ENCODE measurements around the gene EEA1. TPM values are rescaled to one million over a fixed set of nuclear protein-coding genes. Genes with fewer than 3 reads are reported as not detected.
A peak's percentile ranks its signal among the peaks of the same experiment; 100 is the strongest.
"Not testable (repeated sequence)": the region's sequence is repeated elsewhere in the genome, so short reads cannot be mapped to it uniquely, and the experiment has no call there.

Gene EEA1
- total RNA-seq, 2 donors from 2014 or later, result 17.6 to 20.1 TPM

GRCh38 chr12:92771001-92771400 is 158.1 kb downstream of the EEA1 start:
- no peaks in the 10 kb centered on the region for H3K9me3 Mint-ChIP-seq
- H3K36me3 Mint-ChIP-seq (ENCODE audit: insufficient read depth in 2 of 2), result no peaks in the 10 kb centered on the region
- DNase-seq (no peak), ATAC-seq (replicated peaks in 1 of 2) (no peak)
- no peaks in the 10 kb centered on the region for H3K27me3 Mint-ChIP-seq (ENCODE audit: low read depth)
- peaks cover 17% of the 10 kb centered on the region for H3K4me1 Mint-ChIP-seq (ENCODE audit: low read depth)
- H3K4me3 Mint-ChIP-seq, result no peak overlapping the region
- no peak overlapping the region for H3K27ac Mint-ChIP-seq

- Mint-ChIP-seq H3K4me1 (ENCODE audit: low read depth) (peaks cover 17% of the 10 kb centered on the region), H3K36me3 (ENCODE audit: insufficient read depth in 2 of 2) (no peaks in the 10 kb centered on the region), H3K4me3 (no peak overlapping the region), H3K27ac (peak overlapping the region; percentile 9), H3K9me3 (no peaks in the 10 kb centered on the region), H3K27me3 (ENCODE audit: low read depth) (no peaks in the 10 kb centered on the region)
- ATAC-seq (replicated peaks in 1 of 2) (peak; percentile 25 to 26), DNase-seq (no peak)
Measured at GRCh38 chr12:92769124-92769901, 159.8 kb downstream of the EEA1 start.

DNA sequence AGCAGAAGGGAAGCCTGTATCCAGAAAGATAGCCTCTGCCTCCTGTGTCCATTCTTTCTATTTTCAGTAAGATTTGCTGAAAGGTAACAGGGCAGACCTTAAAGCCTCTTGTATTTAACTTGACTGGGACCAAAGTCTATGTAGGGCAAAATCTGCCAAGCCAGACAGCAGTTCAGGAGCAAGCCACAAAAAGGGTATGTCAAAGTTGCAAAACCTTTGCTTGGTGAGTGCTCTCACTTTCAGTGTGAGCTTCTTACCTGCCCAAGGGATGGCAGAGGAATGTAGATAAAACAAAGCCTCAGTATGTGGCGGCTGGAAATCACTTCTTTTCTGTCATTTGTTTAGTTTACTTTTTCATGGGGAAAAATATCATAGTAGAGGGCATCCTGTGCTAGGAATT is 163.2 kb downstream of the EEA1 start:
- H3K4me3 Mint-ChIP-seq, result no peak overlapping the region
- H3K36me3 Mint-ChIP-seq (ENCODE audit: insufficient read depth in 2 of 2), result no peaks in the 10 kb centered on the region
- no peaks in the 10 kb centered on the region for H3K27me3 Mint-ChIP-seq (ENCODE audit: low read depth)
- peaks cover 17% of the 10 kb centered on the region for H3K4me1 Mint-ChIP-seq (ENCODE audit: low read depth)
- H3K27ac Mint-ChIP-seq, result no peak overlapping the region
- no peak for DNase-seq
- no peak for ATAC-seq (replicated peaks in 1 of 2)
- H3K9me3 Mint-ChIP-seq, result no peaks in the 10 kb centered on the region

DNA sequence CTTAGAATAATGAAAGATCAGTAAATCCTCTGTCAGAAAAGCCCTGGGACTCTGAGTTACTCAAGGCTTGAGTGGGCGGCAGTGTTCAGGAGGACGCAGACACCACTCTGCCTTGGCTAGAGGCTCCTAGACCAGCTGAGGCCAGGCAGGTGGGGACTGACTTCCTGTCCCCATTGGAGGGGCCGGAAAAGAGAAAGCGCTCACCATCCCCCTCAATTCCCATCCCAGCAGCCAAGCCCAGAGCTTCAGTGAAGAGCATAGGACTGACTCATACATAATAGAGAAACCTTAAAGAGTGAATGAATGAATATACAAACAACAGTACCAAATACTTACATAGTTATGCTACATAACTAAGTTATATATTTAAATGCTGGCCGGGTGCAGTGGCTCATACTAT is 164.3 kb downstream of the EEA1 start:
- Mint-ChIP-seq H3K36me3 (ENCODE audit: insufficient read depth in 2 of 2) (no peaks in the 10 kb centered on the region), H3K9me3 (no peaks in the 10 kb centered on the region), H3K27ac (no peak overlapping the region), H3K4me1 (ENCODE audit: low read depth) (peaks cover 12% of the 10 kb centered on the region), H3K27me3 (ENCODE audit: low read depth) (no peaks in the 10 kb centered on the region), H3K4me3 (no peak overlapping the region)
- DNase-seq, result no peak
- no peak for ATAC-seq (replicated peaks in 1 of 2)

- Mint-ChIP-seq H3K36me3 (ENCODE audit: insufficient read depth in 2 of 2) (no peaks in the 10 kb centered on the region), H3K9me3 (no peaks in the 10 kb centered on the region)
- ATAC-seq (replicated peaks in 1 of 2), result no peak
Measured at GRCh38 chr12:92762773-92763172, 166.3 kb downstream of the EEA1 start.

GRCh38 chr12:92759634-92760268 is 169.3 kb downstream of the EEA1 start:
- DNase-seq (no peak), ATAC-seq (replicated peaks in 1 of 2) (no peak)

More at GRCh38 chr12:92762773-92763172, 166.3 kb downstream of the EEA1 start:
- H3K4me1 Mint-ChIP-seq (ENCODE audit: low read depth), result no peaks in the 10 kb centered on the region
- no peak overlapping the region for H3K4me3 Mint-ChIP-seq
- DNase-seq, result no peak
- no peak overlapping the region for H3K27ac Mint-ChIP-seq
- peaks cover 6% of the 10 kb centered on the region for H3K27me3 Mint-ChIP-seq (ENCODE audit: low read depth)

DNA sequence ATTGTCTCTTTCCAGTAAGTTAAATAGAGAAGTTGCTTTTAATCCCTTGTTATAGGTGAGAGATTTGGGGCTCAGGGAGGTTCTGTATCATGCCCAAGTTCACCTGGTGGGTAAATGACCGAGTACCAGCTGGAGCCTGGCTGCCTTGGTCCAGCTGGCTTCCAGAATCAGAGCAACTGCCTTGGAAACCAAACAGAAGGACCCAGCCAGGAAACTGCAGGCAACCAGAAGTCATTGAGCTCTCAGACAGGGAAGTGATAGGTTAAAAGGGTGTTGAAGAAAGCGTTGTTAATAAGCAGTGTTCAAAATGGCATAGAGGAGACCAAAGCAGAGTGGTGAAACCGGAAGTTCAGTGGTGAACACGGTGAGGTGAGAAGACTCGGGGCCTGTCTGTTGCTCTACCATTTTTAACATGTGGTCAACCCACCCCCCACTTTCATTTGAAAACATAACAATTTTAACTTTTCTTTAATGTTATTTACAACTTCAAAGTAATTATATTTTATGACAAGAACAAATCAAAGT is 171.4 kb downstream of the EEA1 start:
- Mint-ChIP-seq H3K36me3 (ENCODE audit: insufficient read depth in 2 of 2) (no peaks in the 10 kb centered on the region), H3K27me3 (ENCODE audit: low read depth) (peaks cover 26% of the 10 kb centered on the region), H3K9me3 (peaks cover 0 to 2% of the 10 kb centered on the region in 2 donors), H3K27ac (no peak overlapping the region), H3K4me3 (no peak overlapping the region), H3K4me1 (ENCODE audit: low read depth) (no peaks in the 10 kb centered on the region)
- ATAC-seq (replicated peaks in 1 of 2), result no peak
- DNase-seq, result no peak

More at GRCh38 chr12:92759634-92760268, 169.3 kb downstream of the EEA1 start:
- no peaks in the 10 kb centered on the region for H3K9me3 Mint-ChIP-seq
- H3K4me1 Mint-ChIP-seq (ENCODE audit: low read depth), result no peaks in the 10 kb centered on the region
- no peak overlapping the region for H3K4me3 Mint-ChIP-seq
- H3K36me3 Mint-ChIP-seq (ENCODE audit: insufficient read depth in 2 of 2), result no peaks in the 10 kb centered on the region
- H3K27ac Mint-ChIP-seq, result no peak overlapping the region
- peaks cover 26% of the 10 kb centered on the region for H3K27me3 Mint-ChIP-seq (ENCODE audit: low read depth)

DNA sequence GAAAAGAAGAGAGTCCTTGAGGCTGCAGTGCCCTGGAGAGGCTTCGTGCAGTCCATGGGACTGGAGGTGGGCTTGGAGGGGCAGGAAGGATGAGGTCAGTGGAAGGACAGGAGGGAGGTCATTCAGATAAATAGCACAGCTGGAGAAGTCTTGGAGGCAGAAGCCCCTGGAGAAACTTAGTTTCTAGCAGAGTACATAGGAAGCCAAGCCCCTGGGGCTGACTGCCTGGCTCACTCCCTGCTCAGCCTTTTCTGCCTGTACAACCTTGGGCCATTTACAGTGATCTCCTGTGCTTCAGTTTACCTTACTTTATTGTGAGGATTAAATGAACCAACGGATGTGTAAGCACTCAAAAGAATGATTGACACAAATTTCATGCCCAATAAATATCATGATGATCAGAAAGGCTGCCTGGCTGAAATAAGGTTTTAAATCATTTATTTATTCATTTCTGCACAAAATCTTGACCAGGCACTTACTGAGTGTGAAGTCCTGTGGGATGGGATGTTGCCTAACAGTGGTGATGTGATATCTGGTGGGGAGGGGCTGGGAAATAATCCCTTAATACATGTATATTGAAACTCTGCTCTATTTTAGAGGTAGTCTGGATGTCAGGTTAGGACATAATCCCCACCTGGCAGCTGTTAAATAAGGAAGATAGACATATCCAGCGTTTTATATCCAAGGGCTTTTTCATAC is 172.0 kb downstream of the EEA1 start:
- Mint-ChIP-seq H3K27ac (no peak overlapping the region), H3K36me3 (ENCODE audit: insufficient read depth in 2 of 2) (no peaks in the 10 kb centered on the region), H3K4me3 (no peak overlapping the region), H3K4me1 (ENCODE audit: low read depth) (no peaks in the 10 kb centered on the region), H3K9me3 (peaks cover 0 to 2% of the 10 kb centered on the region in 2 donors), H3K27me3 (ENCODE audit: low read depth) (peaks cover 26% of the 10 kb centered on the region)
- ATAC-seq (replicated peaks in 1 of 2) (no peak), DNase-seq (no peak)

GRCh38 chr12:92753976-92754885 is 174.9 kb downstream of the EEA1 start:
- ATAC-seq (replicated peaks in 1 of 2) (no peak), DNase-seq (no peak)
- H3K27ac Mint-ChIP-seq, result no peak overlapping the region
- H3K4me1 Mint-ChIP-seq (ENCODE audit: low read depth), result no peaks in the 10 kb centered on the region
- H3K9me3 Mint-ChIP-seq, result peaks cover 0 to 2% of the 10 kb centered on the region in 2 donors
- no peak overlapping the region for H3K4me3 Mint-ChIP-seq
- H3K27me3 Mint-ChIP-seq (ENCODE audit: low read depth), result peaks cover 25% of the 10 kb centered on the region
- H3K36me3 Mint-ChIP-seq (ENCODE audit: insufficient read depth in 2 of 2), result no peaks in the 10 kb centered on the region

DNA sequence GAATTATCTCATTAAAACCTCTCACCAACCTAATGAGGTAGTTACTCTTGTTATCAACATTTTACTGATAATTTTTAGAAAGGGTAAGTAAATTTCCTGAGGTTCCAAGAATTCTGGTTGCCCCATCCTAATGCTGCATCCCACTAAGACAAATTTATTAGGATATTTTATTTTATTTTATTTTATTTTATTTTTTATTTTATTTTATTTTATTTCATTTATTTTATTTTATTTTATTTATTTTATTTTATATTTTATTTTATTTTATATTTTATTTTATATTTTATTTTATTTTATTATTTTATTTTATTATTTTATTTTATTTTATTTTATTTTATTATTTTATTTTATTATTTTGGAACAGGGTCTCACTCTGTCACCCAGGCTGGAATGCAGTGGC is 179.4 kb downstream of the EEA1 start:
- not testable (repeated sequence) for H3K9me3 Mint-ChIP-seq; ATAC-seq (replicated peaks in 1 of 2); H3K4me1 Mint-ChIP-seq (ENCODE audit: low read depth); H3K4me3 Mint-ChIP-seq; H3K27me3 Mint-ChIP-seq (ENCODE audit: low read depth); H3K27ac Mint-ChIP-seq; DNase-seq; H3K36me3 Mint-ChIP-seq (ENCODE audit: insufficient read depth in 2 of 2)

- DNase-seq (no peak), ATAC-seq (replicated peaks in 1 of 2) (no peak)
- H3K36me3 Mint-ChIP-seq (ENCODE audit: insufficient read depth in 2 of 2), result no peaks in the 10 kb centered on the region
- no peaks in the 10 kb centered on the region for H3K27me3 Mint-ChIP-seq (ENCODE audit: low read depth)
- H3K4me1 Mint-ChIP-seq (ENCODE audit: low read depth), result no peaks in the 10 kb centered on the region
- no peak overlapping the region for H3K27ac Mint-ChIP-seq
- no peak overlapping the region for H3K4me3 Mint-ChIP-seq
- H3K9me3 Mint-ChIP-seq, result no peaks in the 10 kb centered on the region
Measured at GRCh38 chr12:92747151-92747550, 181.9 kb downstream of the EEA1 start.

DNA sequence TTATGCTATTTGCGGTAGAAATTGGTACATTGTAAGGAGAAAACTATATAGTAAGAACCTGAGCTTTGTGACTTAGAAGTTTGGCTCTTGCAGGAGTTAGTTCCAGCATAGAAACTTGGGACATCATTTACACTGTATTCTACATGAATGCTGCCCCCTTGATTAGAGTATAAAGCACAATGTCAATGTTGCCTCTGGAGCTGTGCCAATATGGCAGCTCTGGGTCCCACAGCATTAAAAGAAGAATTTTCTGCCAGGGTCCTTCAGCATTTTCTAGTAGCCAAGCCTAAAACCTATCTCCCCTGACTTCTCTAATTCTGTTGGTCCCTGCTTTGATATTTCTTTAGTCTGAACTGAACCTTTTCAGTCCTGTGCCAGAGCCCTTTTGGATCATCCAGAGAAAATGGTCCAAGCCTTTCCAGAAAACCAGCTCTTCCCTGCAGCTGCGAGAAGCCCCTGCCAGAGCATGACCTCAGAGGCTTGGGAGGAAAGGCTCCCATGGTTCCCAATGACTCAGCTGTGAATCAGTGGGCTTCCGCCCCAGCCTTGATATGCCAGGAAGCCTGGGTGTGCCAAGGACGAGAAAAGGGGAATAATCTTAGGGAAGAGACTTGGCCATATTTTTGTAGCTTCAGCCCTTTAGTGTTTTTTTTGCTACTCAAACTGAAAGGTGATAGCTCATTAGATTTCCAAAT is 183.1 kb downstream of the EEA1 start:
- Mint-ChIP-seq H3K4me1 (ENCODE audit: low read depth) (no peaks in the 10 kb centered on the region), H3K4me3 (no peak overlapping the region), H3K36me3 (ENCODE audit: insufficient read depth in 2 of 2) (no peaks in the 10 kb centered on the region), H3K27me3 (ENCODE audit: low read depth) (no peaks in the 10 kb centered on the region), H3K9me3 (no peaks in the 10 kb centered on the region), H3K27ac (no peak overlapping the region)
- ATAC-seq (replicated peaks in 1 of 2) (no peak), DNase-seq (no peak)
